ENCODE data around the gene PID1.

The PID1 gene, protein sequence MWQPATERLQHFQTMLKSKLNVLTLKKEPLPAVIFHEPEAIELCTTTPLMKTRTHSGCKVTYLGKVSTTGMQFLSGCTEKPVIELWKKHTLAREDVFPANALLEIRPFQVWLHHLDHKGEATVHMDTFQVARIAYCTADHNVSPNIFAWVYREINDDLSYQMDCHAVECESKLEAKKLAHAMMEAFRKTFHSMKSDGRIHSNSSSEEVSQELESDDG

DNA sequence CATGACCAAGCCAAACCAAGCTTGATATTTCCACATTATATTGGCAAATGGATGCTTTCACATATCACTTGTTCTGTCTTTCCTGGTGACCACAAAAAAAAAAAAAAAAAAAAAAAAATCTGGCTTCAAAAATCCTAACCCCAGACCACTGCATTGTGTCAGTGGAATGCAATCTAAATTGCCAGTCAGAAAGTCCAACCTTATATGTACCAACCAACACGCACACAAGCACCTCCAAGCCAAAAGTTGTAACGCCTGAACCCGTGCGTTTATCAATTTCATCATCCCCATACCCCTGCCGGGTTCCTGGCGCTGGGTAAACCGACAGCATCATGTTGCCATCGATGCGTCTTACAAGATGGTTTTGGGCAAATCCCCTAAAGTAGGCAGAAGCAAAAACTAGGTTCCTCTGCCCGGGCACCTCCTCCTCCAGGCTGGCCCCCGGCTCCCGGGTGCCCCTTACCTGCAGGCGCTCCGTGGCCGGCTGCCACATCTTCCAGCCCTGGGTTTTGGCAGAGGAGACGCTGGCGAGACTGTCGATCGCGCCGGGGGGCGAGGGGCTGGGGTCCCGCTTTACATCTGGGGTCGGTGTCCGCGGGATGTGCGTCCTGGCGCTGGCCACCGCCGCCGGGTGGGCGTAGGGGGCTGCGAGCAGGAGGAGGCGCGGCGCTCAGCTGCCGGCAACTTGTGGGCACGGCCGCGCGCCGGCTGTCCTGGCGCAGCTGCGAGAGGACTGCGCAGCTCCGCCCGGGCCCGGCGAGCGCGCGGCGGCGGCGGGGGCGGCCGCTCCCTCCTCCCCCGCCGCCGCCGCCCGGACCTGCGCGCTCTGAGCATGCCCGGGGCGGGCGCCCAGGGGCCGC is at the start of gene PID1:
Gene PID1 (minus strand): TSS at position 737 of the 860 bp plus-strand sequence. CDS start 244 bp downstream, at position 493.
- no peak within 1 kb of the TSS for H3K4me3 ChIP-seq
- H3K27me3 ChIP-seq (ENCODE audit: low read depth): peaks cover 10% of the 10 kb centered on the region
- no peak for DNase-seq (ENCODE audit: low spot score in 2 of 2)
- no peaks in the 10 kb centered on the region for H3K36me3 ChIP-seq (replicated peaks)
- in situ Hi-C loops (cut with MboI; ENCODE audit: low sequenced_read_pairs): no loop called here
- no peaks in the 10 kb centered on the region for H3K4me1 ChIP-seq
- no peaks in the 10 kb centered on the region for H3K9me3 ChIP-seq

DNA sequence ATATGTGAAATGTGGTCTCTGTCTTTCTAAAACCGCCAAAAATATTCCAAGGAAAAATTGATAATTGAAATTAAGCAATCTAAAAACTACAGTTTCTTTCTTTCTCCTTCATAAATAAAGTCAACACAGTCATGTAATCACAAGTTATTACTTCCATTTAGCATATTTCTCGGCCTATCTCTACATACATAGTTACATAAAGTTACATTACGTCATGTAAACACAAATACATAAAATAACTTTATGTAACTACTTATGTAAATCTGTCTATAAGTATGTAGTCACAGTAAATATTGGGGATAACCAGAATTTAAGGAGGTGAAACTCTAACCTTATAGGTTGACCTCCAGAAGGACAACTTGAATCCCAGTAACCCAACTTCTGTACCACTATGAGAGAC is 48.5 kb upstream of the PID1 start:
- Histone ChIP-seq H3K4me1 (no peaks in the 10 kb centered on the region), H3K9me3 (no peaks in the 10 kb centered on the region), H3K27me3 (ENCODE audit: low read depth) (no peaks in the 10 kb centered on the region), H3K36me3 (replicated peaks) (no peaks in the 10 kb centered on the region), H3K4me3 (no peak overlapping the region)
- no peak for DNase-seq (ENCODE audit: low spot score in 2 of 2)
- in situ Hi-C loops (cut with MboI; ENCODE audit: low sequenced_read_pairs): no loop called here

GRCh38 chr2:229314117-229314516 is 43.0 kb upstream of the PID1 start:
- no peaks in the 10 kb centered on the region for H3K36me3 ChIP-seq (replicated peaks)
- no peaks in the 10 kb centered on the region for H3K9me3 ChIP-seq
- no peaks in the 10 kb centered on the region for H3K27me3 ChIP-seq (ENCODE audit: low read depth)
- H3K4me1 ChIP-seq: no peaks in the 10 kb centered on the region
- in situ Hi-C loops (cut with MboI; ENCODE audit: low sequenced_read_pairs): no loop called here
- H3K4me3 ChIP-seq: no peak overlapping the region
- DNase-seq (ENCODE audit: low spot score in 2 of 2): no peak

DNA sequence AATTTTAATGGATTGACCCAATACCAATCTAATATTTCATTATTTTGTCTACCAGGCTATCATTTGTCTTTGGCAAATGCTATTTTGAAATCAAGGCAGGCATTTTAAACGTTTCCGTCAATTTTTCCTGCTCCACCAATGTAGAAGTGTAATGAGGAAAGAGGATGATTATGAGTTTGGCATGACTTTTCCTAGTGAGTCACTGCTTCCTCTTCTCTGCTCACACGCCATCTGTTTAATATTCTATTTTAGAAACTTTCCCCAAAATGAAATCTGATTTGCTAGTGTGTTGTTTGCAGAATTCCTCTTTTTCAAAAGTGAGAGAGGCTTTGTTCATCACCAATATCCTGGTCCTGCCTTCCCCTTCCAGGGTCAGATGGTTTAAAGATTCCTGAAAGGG is 42.5 kb upstream of the PID1 start:
- in situ Hi-C loops (cut with MboI; ENCODE audit: low sequenced_read_pairs): no loop called here
- no peaks in the 10 kb centered on the region for H3K4me1 ChIP-seq
- H3K4me3 ChIP-seq: no peak overlapping the region

GRCh38 chr2:229301237-229301636 is 30.1 kb upstream of the PID1 start:
- in situ Hi-C loops (cut with MboI; ENCODE audit: low sequenced_read_pairs): no loop called here
- no peaks in the 10 kb centered on the region for H3K4me1 ChIP-seq

More for the DNA sequence above, 42.5 kb upstream of the PID1 start:
- no peak for DNase-seq (ENCODE audit: low spot score in 2 of 2)
- no peaks in the 10 kb centered on the region for H3K27me3 ChIP-seq (ENCODE audit: low read depth)
- H3K36me3 ChIP-seq (replicated peaks): no peaks in the 10 kb centered on the region
- H3K9me3 ChIP-seq: no peaks in the 10 kb centered on the region

GRCh38 chr2:229300790-229301189 is 29.7 kb upstream of the PID1 start:
- in situ Hi-C loops (cut with MboI; ENCODE audit: low sequenced_read_pairs): no loop called here
- Histone ChIP-seq H3K9me3 (no peaks in the 10 kb centered on the region), H3K36me3 (replicated peaks) (no peaks in the 10 kb centered on the region), H3K4me3 (no peak overlapping the region), H3K4me1 (no peaks in the 10 kb centered on the region), H3K27me3 (ENCODE audit: low read depth) (no peaks in the 10 kb centered on the region)
- no peak for DNase-seq (ENCODE audit: low spot score in 2 of 2)

More at GRCh38 chr2:229301237-229301636, 30.1 kb upstream of the PID1 start:
- DNase-seq (ENCODE audit: low spot score in 2 of 2): no peak
- no peaks in the 10 kb centered on the region for H3K9me3 ChIP-seq
- H3K27me3 ChIP-seq (ENCODE audit: low read depth): no peaks in the 10 kb centered on the region
- H3K36me3 ChIP-seq (replicated peaks): no peaks in the 10 kb centered on the region
- no peak overlapping the region for H3K4me3 ChIP-seq

DNA sequence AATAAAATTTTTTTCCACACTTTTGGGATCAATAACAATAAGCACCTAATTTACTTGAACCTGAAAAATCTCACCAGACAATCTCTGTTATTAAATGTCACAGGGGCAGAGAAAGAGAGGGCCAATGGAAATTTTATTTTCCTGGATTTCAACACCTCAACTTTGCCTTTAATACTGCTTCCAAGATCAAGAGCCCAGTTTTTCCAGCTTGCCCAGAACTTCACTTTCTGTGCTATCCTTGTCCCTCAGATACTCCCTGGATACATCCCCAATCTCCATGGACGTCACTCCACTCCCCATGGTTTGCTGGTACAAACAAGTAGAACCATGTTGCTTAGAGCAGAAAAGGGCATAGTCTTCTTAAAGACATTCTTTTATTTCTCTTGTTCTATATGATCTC is 29.3 kb upstream of the PID1 start:
- Histone ChIP-seq H3K4me1 (no peaks in the 10 kb centered on the region), H3K9me3 (no peaks in the 10 kb centered on the region), H3K27me3 (ENCODE audit: low read depth) (no peaks in the 10 kb centered on the region), H3K36me3 (replicated peaks) (no peaks in the 10 kb centered on the region), H3K4me3 (no peak overlapping the region)
- DNase-seq (ENCODE audit: low spot score in 2 of 2): no peak
- in situ Hi-C loops (cut with MboI; ENCODE audit: low sequenced_read_pairs): no loop called here

- no peaks in the 10 kb centered on the region for H3K27me3 ChIP-seq (ENCODE audit: low read depth)
- DNase-seq (ENCODE audit: low spot score in 2 of 2): no peak
- in situ Hi-C loops (cut with MboI; ENCODE audit: low sequenced_read_pairs): no loop called here
- no peaks in the 10 kb centered on the region for H3K9me3 ChIP-seq
- H3K4me1 ChIP-seq: no peaks in the 10 kb centered on the region
- no peaks in the 10 kb centered on the region for H3K36me3 ChIP-seq (replicated peaks)
- H3K4me3 ChIP-seq: no peak overlapping the region
These were observed 26.2 kb upstream of the PID1 start for GRCh38 chr2:229297247-229297646.

GRCh38 chr2:229296536-229296935 is 25.4 kb upstream of the PID1 start:
- DNase-seq (ENCODE audit: low spot score in 2 of 2): no peak
- Histone ChIP-seq H3K36me3 (replicated peaks) (no peaks in the 10 kb centered on the region), H3K4me3 (no peak overlapping the region), H3K9me3 (no peaks in the 10 kb centered on the region), H3K27me3 (ENCODE audit: low read depth) (no peaks in the 10 kb centered on the region), H3K4me1 (no peaks in the 10 kb centered on the region)
- in situ Hi-C loops (cut with MboI; ENCODE audit: low sequenced_read_pairs): no loop called here

DNA sequence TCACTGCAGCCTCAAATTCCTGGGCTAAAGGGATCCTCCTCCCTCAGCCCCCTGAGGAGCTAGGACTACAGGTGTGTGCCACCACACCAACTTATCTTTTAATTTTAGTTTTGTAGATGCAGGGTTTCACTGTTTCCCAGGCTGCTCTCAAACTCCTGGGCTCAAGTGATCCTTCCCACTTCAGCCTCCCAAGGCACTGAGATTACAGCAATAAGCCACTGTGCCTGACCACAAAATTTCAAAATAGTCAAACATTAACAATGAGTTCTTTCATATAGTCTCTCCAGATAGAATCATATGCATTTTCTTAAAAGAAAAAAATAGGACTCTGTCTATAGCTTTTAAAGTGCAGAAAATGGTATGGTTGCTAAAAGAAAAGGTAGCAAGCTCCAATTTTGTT is 24.9 kb upstream of the PID1 start:
- H3K36me3 ChIP-seq (replicated peaks): no peaks in the 10 kb centered on the region
- DNase-seq (ENCODE audit: low spot score in 2 of 2): no peak
- in situ Hi-C loops (cut with MboI; ENCODE audit: low sequenced_read_pairs): no loop called here
- H3K4me3 ChIP-seq: no peak overlapping the region
- H3K9me3 ChIP-seq: no peaks in the 10 kb centered on the region
- no peaks in the 10 kb centered on the region for H3K4me1 ChIP-seq
- H3K27me3 ChIP-seq (ENCODE audit: low read depth): no peaks in the 10 kb centered on the region

GRCh38 chr2:229287823-229288222 is 16.7 kb upstream of the PID1 start:
- no peaks in the 10 kb centered on the region for H3K4me1 ChIP-seq
- H3K9me3 ChIP-seq: no peaks in the 10 kb centered on the region
- no peak overlapping the region for H3K4me3 ChIP-seq
- in situ Hi-C loops (cut with MboI; ENCODE audit: low sequenced_read_pairs): no loop called here
- H3K27me3 ChIP-seq (ENCODE audit: low read depth): no peaks in the 10 kb centered on the region
- no peaks in the 10 kb centered on the region for H3K36me3 ChIP-seq (replicated peaks)
- DNase-seq (ENCODE audit: low spot score in 2 of 2): no peak

DNA sequence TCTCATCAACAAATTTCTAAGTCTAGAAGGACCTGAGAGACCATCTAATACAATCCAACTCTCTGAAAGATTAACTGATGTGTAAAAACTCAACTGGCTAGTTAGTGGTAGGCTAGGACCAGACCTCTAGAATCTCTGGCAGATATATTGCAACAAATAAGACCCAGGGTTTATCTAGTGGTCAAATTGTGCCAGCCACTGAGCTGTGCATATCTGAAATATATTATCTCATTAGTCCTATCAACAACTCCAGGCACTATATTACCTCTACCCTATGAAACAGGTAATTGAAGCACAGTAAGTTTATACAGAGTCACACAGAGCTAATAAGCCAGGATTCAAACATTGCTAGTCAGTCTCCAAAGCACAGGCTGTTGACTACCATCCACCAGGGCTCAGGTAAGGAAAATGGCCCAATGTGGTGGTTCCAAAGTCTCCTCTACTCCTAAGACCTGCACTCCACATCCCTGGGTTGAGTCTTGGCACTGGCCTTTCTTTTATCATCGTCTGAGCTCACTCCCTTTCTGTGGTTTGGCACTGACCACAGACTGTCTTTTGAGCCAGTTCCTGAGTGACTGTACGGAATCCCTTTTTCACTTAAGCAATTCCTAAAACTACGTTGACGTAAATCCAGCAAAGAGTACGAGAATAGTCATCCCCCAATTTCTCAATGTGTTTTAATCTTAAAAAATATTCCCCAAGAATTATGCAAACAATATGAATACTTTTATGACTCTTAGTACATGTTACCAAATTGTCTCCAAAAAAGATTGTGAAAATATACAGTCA is 11.9 kb upstream of the PID1 start:
- Histone ChIP-seq H3K4me3 (no peak overlapping the region), H3K4me1 (no peaks in the 10 kb centered on the region), H3K9me3 (no peaks in the 10 kb centered on the region), H3K27me3 (ENCODE audit: low read depth) (no peaks in the 10 kb centered on the region), H3K36me3 (replicated peaks) (no peaks in the 10 kb centered on the region)
- in situ Hi-C loops (cut with MboI; ENCODE audit: low sequenced_read_pairs): no loop called here
- no peak for DNase-seq (ENCODE audit: low spot score in 2 of 2)

- DNase-seq (ENCODE audit: low spot score in 2 of 2): no peak
- no peaks in the 10 kb centered on the region for H3K27me3 ChIP-seq (ENCODE audit: low read depth)
- H3K36me3 ChIP-seq (replicated peaks): no peaks in the 10 kb centered on the region
- no peaks in the 10 kb centered on the region for H3K9me3 ChIP-seq
- H3K4me1 ChIP-seq: no peaks in the 10 kb centered on the region
- H3K4me3 ChIP-seq: no peak overlapping the region
- in situ Hi-C loops (cut with MboI; ENCODE audit: low sequenced_read_pairs): no loop called here
These were observed 8.4 kb upstream of the PID1 start for GRCh38 chr2:229279516-229279915.

- Histone ChIP-seq H3K4me3 (no peak overlapping the region), H3K36me3 (replicated peaks) (no peaks in the 10 kb centered on the region), H3K4me1 (no peaks in the 10 kb centered on the region), H3K9me3 (no peaks in the 10 kb centered on the region), H3K27me3 (ENCODE audit: low read depth) (peaks cover 7% of the 10 kb centered on the region)
- no peak for DNase-seq (ENCODE audit: low spot score in 2 of 2)
- in situ Hi-C loops (cut with MboI; ENCODE audit: low sequenced_read_pairs): no loop called here
These were observed 4.4 kb upstream of the PID1 start for GRCh38 chr2:229275506-229275905.
